Fibroblast of mammary gland (primary cell): ENCODE data around the gene NCLN.

Experiments
- DNase-seq: peaks from one replicate; pipeline ENCODE4 v3.0.0-alpha.2; 2010; ENCODE audit warnings: low read depth
- H3K4me3 ChIP-seq: 2 replicates; pipeline ENCODE4 v1.5.1; 2011; ENCODE audit warnings: low read depth, mild to moderate bottlenecking, low read length, moderate library complexity; ENCODE audit not compliant: control insufficient read depth
- TF ChIP-seq, protein P1 (sequence below): conservative IDR thresholded peaks from 2 replicates; pipeline ENCODE4 v1.5.1; 2011; ENCODE audit warnings: low read depth, low read length, inconsistent platforms; ENCODE audit not compliant: control insufficient read depth, insufficient read depth

Gene NCLN, protein sequence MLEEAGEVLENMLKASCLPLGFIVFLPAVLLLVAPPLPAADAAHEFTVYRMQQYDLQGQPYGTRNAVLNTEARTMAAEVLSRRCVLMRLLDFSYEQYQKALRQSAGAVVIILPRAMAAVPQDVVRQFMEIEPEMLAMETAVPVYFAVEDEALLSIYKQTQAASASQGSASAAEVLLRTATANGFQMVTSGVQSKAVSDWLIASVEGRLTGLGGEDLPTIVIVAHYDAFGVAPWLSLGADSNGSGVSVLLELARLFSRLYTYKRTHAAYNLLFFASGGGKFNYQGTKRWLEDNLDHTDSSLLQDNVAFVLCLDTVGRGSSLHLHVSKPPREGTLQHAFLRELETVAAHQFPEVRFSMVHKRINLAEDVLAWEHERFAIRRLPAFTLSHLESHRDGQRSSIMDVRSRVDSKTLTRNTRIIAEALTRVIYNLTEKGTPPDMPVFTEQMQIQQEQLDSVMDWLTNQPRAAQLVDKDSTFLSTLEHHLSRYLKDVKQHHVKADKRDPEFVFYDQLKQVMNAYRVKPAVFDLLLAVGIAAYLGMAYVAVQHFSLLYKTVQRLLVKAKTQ

GRCh38 chr19:3185461-3186159, at the start of gene NCLN:
TSS of gene NCLN (plus strand) at chr19:3185930. CDS start at chr19:3186031, 101 bp downstream.
- TF ChIP-seq, protein P1, sequence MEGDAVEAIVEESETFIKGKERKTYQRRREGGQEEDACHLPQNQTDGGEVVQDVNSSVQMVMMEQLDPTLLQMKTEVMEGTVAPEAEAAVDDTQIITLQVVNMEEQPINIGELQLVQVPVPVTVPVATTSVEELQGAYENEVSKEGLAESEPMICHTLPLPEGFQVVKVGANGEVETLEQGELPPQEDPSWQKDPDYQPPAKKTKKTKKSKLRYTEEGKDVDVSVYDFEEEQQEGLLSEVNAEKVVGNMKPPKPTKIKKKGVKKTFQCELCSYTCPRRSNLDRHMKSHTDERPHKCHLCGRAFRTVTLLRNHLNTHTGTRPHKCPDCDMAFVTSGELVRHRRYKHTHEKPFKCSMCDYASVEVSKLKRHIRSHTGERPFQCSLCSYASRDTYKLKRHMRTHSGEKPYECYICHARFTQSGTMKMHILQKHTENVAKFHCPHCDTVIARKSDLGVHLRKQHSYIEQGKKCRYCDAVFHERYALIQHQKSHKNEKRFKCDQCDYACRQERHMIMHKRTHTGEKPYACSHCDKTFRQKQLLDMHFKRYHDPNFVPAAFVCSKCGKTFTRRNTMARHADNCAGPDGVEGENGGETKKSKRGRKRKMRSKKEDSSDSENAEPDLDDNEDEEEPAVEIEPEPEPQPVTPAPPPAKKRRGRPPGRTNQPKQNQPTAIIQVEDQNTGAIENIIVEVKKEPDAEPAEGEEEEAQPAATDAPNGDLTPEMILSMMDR: no peak
- peak; percentile 93 for DNase-seq
- H3K4me3 ChIP-seq: peak within 1 kb of the TSS; percentile 83

- H3K4me3 ChIP-seq: no peak within 1 kb of the TSS
- DNase-seq: no peak
Measured at GRCh38 chr19:3135961-3136683, 49.6 kb upstream of the NCLN start, which contains the start of gene GNA15. TSS of gene GNA15 (plus strand) at chr19:3136033. CDS start at chr19:3136451, 418 bp downstream.

GRCh38 chr19:3136684-3137055, 49.1 kb upstream of the NCLN start:
- TF ChIP-seq, protein P1: no peak
- DNase-seq: no peak
- no peak overlapping the region for H3K4me3 ChIP-seq

More at GRCh38 chr19:3135961-3136683, 49.6 kb upstream of the NCLN start, which contains the start of gene GNA15:
- TF ChIP-seq, protein P1: no peak

DNA sequence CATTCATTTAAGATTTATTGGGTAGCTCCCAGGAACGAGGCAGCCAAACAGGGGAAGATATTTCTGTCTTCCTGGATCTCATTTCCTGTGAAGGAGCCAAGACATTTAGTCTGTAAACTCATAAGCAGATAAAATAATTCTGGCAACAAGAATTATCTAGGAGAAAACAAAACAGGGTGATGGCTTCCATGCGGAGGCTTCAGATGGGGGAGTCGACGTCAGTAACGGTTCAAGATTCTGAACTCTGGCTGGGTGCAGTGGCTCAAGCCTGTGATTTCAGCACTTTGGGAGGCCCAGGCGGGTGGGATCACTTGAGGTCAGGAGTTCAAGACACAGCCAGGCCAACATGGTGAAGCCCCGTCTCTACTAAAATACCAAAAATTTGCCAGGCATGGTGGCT, 48.6 kb upstream of the NCLN start:
- no peak for DNase-seq
- no peak overlapping the region for H3K4me3 ChIP-seq
- TF ChIP-seq, protein P1: no peak

DNA sequence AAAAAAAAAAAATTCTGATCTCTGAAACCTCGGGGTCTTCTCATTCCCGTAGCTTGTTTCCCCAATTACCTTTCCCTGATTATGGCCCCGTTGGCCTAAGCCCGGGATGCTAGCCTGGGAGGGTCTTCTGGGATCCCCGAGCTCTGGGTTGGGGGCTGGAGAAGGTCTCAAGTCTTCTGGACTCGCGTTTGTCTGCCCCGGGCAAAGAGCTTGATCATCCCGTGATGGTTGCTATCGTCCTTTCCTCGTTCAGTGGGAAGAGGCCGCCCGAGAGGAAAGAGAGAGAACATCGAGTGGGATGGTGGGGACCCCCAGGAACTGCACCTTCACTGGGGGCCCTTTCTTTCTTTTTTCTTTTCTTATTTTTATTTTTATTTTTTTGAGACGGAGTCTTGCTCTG, 47.5 kb upstream of the NCLN start:
- H3K4me3 ChIP-seq: no peak overlapping the region
- DNase-seq: no peak
- TF ChIP-seq, protein P1: no peak

- no peak for DNase-seq
- TF ChIP-seq, protein P1: no peak
- no peak overlapping the region for H3K4me3 ChIP-seq
Measured at GRCh38 chr19:3140667-3141038, 45.1 kb upstream of the NCLN start.
